ENCODE results near the gene ANO1. TPM values are rescaled to one million over a fixed set of nuclear protein-coding genes. Genes with fewer than 3 reads are reported as not detected.

Gene ANO1
- total and polyA plus RNA-seq, 2 of the 8 experiments (the other 6 are each of a cell fraction or from before 2014, with no cell fraction given) = 4.7 to 5.0 TPM

DNA sequence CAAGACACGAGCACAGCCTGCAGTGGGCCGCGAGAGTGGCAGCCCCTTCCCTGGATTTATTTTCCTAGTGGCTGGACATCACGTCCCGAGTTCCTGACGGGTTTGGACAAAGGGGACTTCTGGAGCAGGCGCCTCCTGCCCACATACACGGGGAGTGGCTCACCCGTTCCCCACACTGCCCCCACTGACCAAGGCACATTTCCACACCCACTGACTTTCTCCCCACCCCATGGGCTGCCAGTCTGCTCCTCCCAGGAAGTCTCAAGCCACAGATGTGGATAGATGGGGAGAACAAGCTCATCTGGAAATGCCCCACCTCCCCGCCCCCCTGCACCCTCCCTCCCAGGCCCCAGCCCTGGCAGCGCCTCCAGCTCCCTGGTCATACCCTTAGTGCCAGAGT, 91.0 kb downstream of the ANO1 start:
- H3K23ac ChIP-seq (ENCODE audit: insufficient read length) = no peak overlapping the region
- no peaks in the 10 kb centered on the region for H3K79me2 ChIP-seq (ENCODE audit: control insufficient read depth in 1 of 2, insufficient read depth in 2 of 2, low read length in 2 of 2)
- no peak for DNase-seq (ENCODE audit: low read depth in 1 of 2, low spot score in 2 of 2)
- no peak overlapping the region for H2BK5ac ChIP-seq (ENCODE audit: low read depth, low read length)
- H3K23me2 ChIP-seq (ENCODE audit: low read depth, low read length) = no peaks in the 10 kb centered on the region
- H3K4me2 ChIP-seq (ENCODE audit: insufficient read depth in 1 of 2, low read depth in 2 of 2, low read length in 2 of 2) = no peak overlapping the region
- no peak overlapping the region for H4K91ac ChIP-seq (replicated peaks; ENCODE audit: insufficient read length, low read length)
- FAIRE-seq = no peak
- no peak overlapping the region for H3K4ac ChIP-seq (replicated peaks; ENCODE audit: insufficient read length, low read depth, low read length)
- TF ChIP-seq BCL11A (IDR thresholded peaks at IDR 0.05; ENCODE audit: low read depth in 2 of 2, low read length in 2 of 2) (no peak), RXRA (IDR thresholded peaks at IDR 0.05; ENCODE audit: insufficient read depth, low read depth, low read length) (no peak), TEAD4 (IDR thresholded peaks at IDR 0.05; ENCODE audit: low read depth, low read length) (no peak), EZH2 (IDR thresholded peaks at IDR 0.05; ENCODE audit: low read depth, low read length, severe bottlenecking) (no peak), CBX5 (IDR thresholded peaks at IDR 0.05; ENCODE audit: low read depth, low read length) (no peak), CREB1 (IDR thresholded peaks at IDR 0.05) (no peak), EGR1 (IDR thresholded peaks at IDR 0.05; ENCODE audit: borderline replicate concordance, low read depth, low read length) (no peak), NANOG (IDR thresholded peaks at IDR 0.05; ENCODE audit: insufficient read depth, low read depth, low read length, poor library complexity, severe bottlenecking) (no peak), SRF (IDR thresholded peaks at IDR 0.05; ENCODE audit: low read depth, low read length) (no peak), HDAC2 (IDR thresholded peaks at IDR 0.05; ENCODE audit: borderline replicate concordance in 1 of 2, low read depth in 2 of 2, low read length in 2 of 2) (no peak), TAF7 (optimal IDR thresholded peaks at IDR 0.05; ENCODE audit: borderline replicate concordance, low read depth, low read length) (no peak), RBBP5 (IDR thresholded peaks at IDR 0.05; ENCODE audit: borderline replicate concordance, low read depth, low read length) (no peak), FOSL1 (IDR thresholded peaks at IDR 0.05; ENCODE audit: insufficient read depth, low read depth, low read length) (no peak)
- TF ChIP-seq, protein P1, sequence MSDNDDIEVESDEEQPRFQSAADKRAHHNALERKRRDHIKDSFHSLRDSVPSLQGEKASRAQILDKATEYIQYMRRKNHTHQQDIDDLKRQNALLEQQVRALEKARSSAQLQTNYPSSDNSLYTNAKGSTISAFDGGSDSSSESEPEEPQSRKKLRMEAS (IDR thresholded peaks at IDR 0.05) = no peak
- 83% methylated on average over 9 of the region's 11 CpGs; no CpG with 5 or more reads in 1 of the 2 experiments for WGBS, 2 experiments (ENCODE audit: extremely low coverage in 1 of 2, insufficient coverage in 1 of 2, insufficient read length in 1 of 2, insufficient replicate concordance in 2 of 2, low coverage in 1 of 2, low lambda C conversion rate in 2 of 2, missing lambda C conversion rate in 1 of 2)
- H3K9me3 ChIP-seq (ENCODE audit: insufficient read depth in 2 of 2, low read depth in 1 of 2, low read length in 1 of 2) = no peaks in the 10 kb centered on the region
- no peak overlapping the region for H3K27ac ChIP-seq (ENCODE audit: low read depth, low read length)
- H3K18ac ChIP-seq (ENCODE audit: extremely low read depth, low read length) = no peak overlapping the region
- H2BK20ac ChIP-seq (ENCODE audit: low read length) = no peak overlapping the region
- H2BK15ac ChIP-seq (ENCODE audit: low read length) = no peak overlapping the region
- H4K20me1 ChIP-seq (replicated peaks in 1 of 2; ENCODE audit: control insufficient read depth in 1 of 2, insufficient read depth in 2 of 2, low read length in 2 of 2) = no peaks in the 10 kb centered on the region
- ChIA-PET CTCF (ENCODE audit: partially characterized antibody) (interaction anchor here (0.6 to 10.5 kb wide), 3 partner anchors 10 to 276 kb away, joined by 3 to 78 read pairs (median 9); no protein-coding TSS in a partner anchor), POLR2A (ENCODE audit: partially characterized antibody) (no interaction called here)
- H2BK12ac ChIP-seq (ENCODE audit: low read depth, low read length) = no peak overlapping the region
- no peak overlapping the region for H3K9ac ChIP-seq (replicated peaks in 1 of 4; ENCODE audit: extremely low read depth in 1 of 4, low read depth in 3 of 4, low read length in 3 of 4)
- H3K14ac ChIP-seq (ENCODE audit: insufficient read length) = no peak overlapping the region
- no peak overlapping the region for H4K5ac ChIP-seq (ENCODE audit: insufficient read length, low read depth, low read length)
- no peak overlapping the region for H2BK120ac ChIP-seq (replicated peaks; ENCODE audit: low read depth, low read length)
- H3K27me3 ChIP-seq (replicated peaks in 1 of 4; ENCODE audit: control insufficient read depth in 3 of 4, extremely low read depth in 1 of 4, insufficient read depth in 3 of 4, low read length in 3 of 4) = no peaks in the 10 kb centered on the region; a peak in 1 of 7 replicates
- H2AFZ ChIP-seq (ENCODE audit: low read length) = no peak overlapping the region
- H2AK5ac ChIP-seq (ENCODE audit: low read depth, low read length) = no peak overlapping the region
- H4K8ac ChIP-seq (ENCODE audit: extremely low read depth, insufficient read depth, low read length) = no peak overlapping the region; the same call in 1 of the 2 replicates
- H3K56ac ChIP-seq (replicated peaks; ENCODE audit: insufficient read length, low read depth, low read length) = no peak overlapping the region
- no peak overlapping the region for H3K4me3 ChIP-seq (ENCODE audit: extremely low read depth in 1 of 4, insufficient read depth in 2 of 4, low read depth in 3 of 4, low read length in 4 of 4)
- no peaks in the 10 kb centered on the region for H3K36me3 ChIP-seq (ENCODE audit: control insufficient read depth in 2 of 4, insufficient read depth in 4 of 4, low read length in 3 of 4)
- no peaks in the 10 kb centered on the region for H3K79me1 ChIP-seq (ENCODE audit: low read depth, low read length)
- peaks cover 0 to 2% (median 0%) of the 10 kb centered on the region in 4 experiments; a peak in 2 of 7 replicates for H3K4me1 ChIP-seq (replicated peaks in 1 of 4; ENCODE audit: control insufficient read depth in 3 of 4, insufficient read depth in 4 of 4, low read length in 3 of 4)
